SK-N-SH (cell line): ENCODE data around the gene NALCN. TPM values are rescaled to one million over a fixed set of nuclear protein-coding genes. Genes with fewer than 3 reads are reported as not detected.

Source experiments
- CTCF ChIA-PET: fragments of 300-600, 350-600 bp; formaldehyde crosslinking; extraction: SDS; loops from one replicate; lab custom pipeline; 2021; lab: Yijun Ruan, JAX
- POLR2A ChIA-PET: fragments of 350-600 bp; sonication (Branson Sonifier 250); formaldehyde crosslinking; extraction: SDS; loops from one replicate; lab custom pipeline; 2020; ENCODE audit warnings: antibody characterized with exemption, inconsistent platforms; lab: Yijun Ruan, JAX
- DNase-seq: peaks from one replicate; pipeline ENCODE4 v3.0.0; 2012
- H2AFZ ChIP-seq: fragments of 200-600 bp; sonication (generic); 2 replicates; pipeline ENCODE4 v1.8.1; 2016; ENCODE audit warnings: antibody characterized with exemption, mild to moderate bottlenecking, low read depth
- H3F3A ChIP-seq: fragments of 200-600 bp; sonication (generic); replicated peaks from 2 replicates; pipeline ENCODE3; 2016; ENCODE audit warnings: antibody characterized with exemption, mild to moderate bottlenecking; ENCODE audit not compliant: insufficient read depth
- H3K27ac ChIP-seq, 2 experiments: fragments of 200-500 bp in 1 of 2; fragments of 200-600 bp in 1 of 2; sonication (Bioruptor generic) in 1 of 2; sonication (generic), shearing (Covaris generic) in 1 of 2; 2 replicates each; pipeline versions ENCODE4 v1.5.1 to v1.6.1; 2014 to 2016; ENCODE audit warnings: low read depth in 2 of 2, inconsistent platforms in 1 of 2, low read length in 1 of 2, mild to moderate bottlenecking in 1 of 2, mixed read lengths in 1 of 2
- H3K27me3 ChIP-seq: fragments of 200-600 bp; sonication (generic), shearing (Covaris generic); 2 replicates; pipeline ENCODE4 v1.6.1; 2016; ENCODE audit warnings: mixed run types; ENCODE audit not compliant: insufficient read depth
- H3K36me3 ChIP-seq, 2 experiments: fragments of 200-500 bp in 1 of 2; fragments of 200-600 bp in 1 of 2; sonication (Bioruptor generic) in 1 of 2; sonication (generic) in 1 of 2; replicated peaks in 1 of 2; 2 replicates each; pipeline versions ENCODE3 to v1.5.1; 2014 to 2016; ENCODE audit warnings: low read length in 1 of 2, mild to moderate bottlenecking in 1 of 2; ENCODE audit not compliant: insufficient read depth in 2 of 2, control insufficient read depth in 1 of 2
- H3K4me1 ChIP-seq, 2 experiments: fragments of 200-500 bp in 1 of 2; fragments of 200-600 bp in 1 of 2; sonication (Bioruptor generic) in 1 of 2; sonication (generic), shearing (Covaris generic) in 1 of 2; 2 replicates each; pipeline versions ENCODE4 v1.5.1 to v1.6.1; 2014 to 2016; ENCODE audit warnings: low read depth in 1 of 2, low read length in 1 of 2, mixed run types in 1 of 2; ENCODE audit not compliant: insufficient read depth in 2 of 2, control insufficient read depth in 1 of 2
- H3K4me2 ChIP-seq: fragments of 200-600 bp; sonication (generic), shearing (Covaris generic); 2 replicates; pipeline ENCODE4 v1.6.1; 2017; ENCODE audit warnings: mixed run types
- H3K4me3 ChIP-seq, 2 experiments: fragments of 200-500 bp in 1 of 2; fragments of 200-600 bp in 1 of 2; sonication (Bioruptor generic) in 1 of 2; sonication (generic), shearing (Covaris generic) in 1 of 2; 2 replicates each; pipeline versions ENCODE4 v1.5.1 to v1.8.1; 2014 to 2016; ENCODE audit warnings: low read depth in 2 of 2, inconsistent platforms in 1 of 2, low read length in 1 of 2, mild to moderate bottlenecking in 1 of 2, mixed read lengths in 1 of 2, moderate library complexity in 1 of 2
- H3K79me2 ChIP-seq: fragments of 200-600 bp; sonication (generic); 2 replicates; pipeline ENCODE4 v1.8.1; 2017; ENCODE audit warnings: mild to moderate bottlenecking; ENCODE audit not compliant: insufficient read depth
- H3K9ac ChIP-seq: fragments of 200-600 bp; sonication (generic); 2 replicates; pipeline ENCODE4 v1.6.1; 2017; ENCODE audit warnings: mixed run types
- H3K9me2 ChIP-seq: fragments of 200-600 bp; sonication (generic); 2 replicates; pipeline ENCODE4 v1.6.1; 2017; ENCODE audit warnings: mixed run types
- H3K9me3 ChIP-seq: fragments of 200-600 bp; sonication (generic); 2 replicates; pipeline ENCODE4 v1.6.1; 2017; ENCODE audit warnings: mixed run types, mild to moderate bottlenecking, moderate library complexity
- H4K20me1 ChIP-seq: fragments of 200-600 bp; sonication (generic); 2 replicates; pipeline ENCODE4 v1.6.1; 2017; ENCODE audit warnings: mild to moderate bottlenecking, mixed run types; ENCODE audit not compliant: insufficient read depth
- CHD2 ChIP-seq: fragments of 150-350 bp; IDR thresholded peaks from 2 replicates; pipeline ENCODE4 v1.6.1; 2018; ENCODE audit warnings: low read length; ENCODE audit not compliant: partially characterized antibody
- EZH2phosphoT487 ChIP-seq: fragments of 200-600 bp; sonication (generic); IDR thresholded peaks from 2 replicates; pipeline ENCODE4 v1.6.1; 2017; ENCODE audit warnings: low read depth, mixed run types, mild to moderate bottlenecking, antibody characterized with exemption, moderate library complexity, borderline replicate concordance
- FOSL2 ChIP-seq: IDR thresholded peaks from 2 replicates; pipeline ENCODE4 v1.4.0; 2012; ENCODE audit warnings: low read depth, mild to moderate bottlenecking, moderate library complexity, borderline replicate concordance
- GABPA ChIP-seq: IDR thresholded peaks from 2 replicates; pipeline ENCODE4 v1.4.0; 2012; ENCODE audit warnings: low read depth, mild to moderate bottlenecking
- JUND ChIP-seq: IDR thresholded peaks from 2 replicates; pipeline ENCODE4 v1.4.0; 2012
- MEF2A ChIP-seq: IDR thresholded peaks from 2 replicates; pipeline ENCODE4 v1.4.0; 2012; ENCODE audit warnings: low read depth, borderline replicate concordance
- MXI1 ChIP-seq: IDR thresholded peaks from 2 replicates; pipeline ENCODE4 v1.6.1; 2012; ENCODE audit warnings: mild to moderate bottlenecking, low read depth, low read length, improper control_type of control experiment
- POLR2AphosphoS5 ChIP-seq: IDR thresholded peaks from 2 replicates; pipeline ENCODE4 v1.6.1; 2012; ENCODE audit warnings: low read depth, low read length
- RCOR1 ChIP-seq: fragments of 150-350 bp; IDR thresholded peaks from 2 replicates; pipeline ENCODE4 v1.6.1; 2017; ENCODE audit warnings: antibody characterized with exemption, low read length
- SIN3A ChIP-seq: IDR thresholded peaks from 2 replicates; pipeline ENCODE4 v1.6.1; 2012; ENCODE audit warnings: low read depth, mild to moderate bottlenecking, low read length, moderate library complexity, borderline replicate concordance
- TAF1 ChIP-seq: IDR thresholded peaks from 2 replicates; pipeline ENCODE4 v1.6.1; 2012; ENCODE audit warnings: low read depth, mild to moderate bottlenecking, low read length, moderate library complexity, borderline replicate concordance
- TCF12 ChIP-seq: IDR thresholded peaks from 2 replicates; pipeline ENCODE4 v1.4.0; 2012
- YY1 ChIP-seq: IDR thresholded peaks from 2 replicates; pipeline ENCODE4 v1.4.0; 2012; ENCODE audit warnings: low read depth, mild to moderate bottlenecking
- WGBS: methylation state at CpG from one replicate; pipeline ENCODE4 v1.1.6; 2017; ENCODE audit warnings: low lambda C conversion rate; 5-methylcytosine and 5-hydroxymethylcytosine counted together
- polyA plus RNA-seq, 3 experiments: library from polyadenylated mRNA; depleted of rRNA; stranded (reverse); fragments of >200 nt; gene quantifications; 2 replicates each; pipeline ENCODE4 v1.2.3, GENCODE V29; 2012
- TF ChIP-seq, protein P1 (sequence below): fragments of 200-600 bp; sonication (generic); IDR thresholded peaks from 2 replicates; pipeline ENCODE4 v1.6.1; 2017; ENCODE audit warnings: antibody characterized with exemption, mild to moderate bottlenecking, moderate library complexity
- TF ChIP-seq, protein P2 (sequence below): IDR thresholded peaks from 2 replicates; pipeline ENCODE4 v1.6.1; 2012; ENCODE audit warnings: mild to moderate bottlenecking, low read depth, low read length, moderate library complexity
- TF ChIP-seq, protein P3 (sequence below): IDR thresholded peaks from 2 replicates; pipeline ENCODE4; 2012
- TF ChIP-seq, protein P4 (sequence below): IDR thresholded peaks from 2 replicates; pipeline ENCODE4 v1.4.0; 2012; ENCODE audit warnings: low read depth, borderline replicate concordance
- TF ChIP-seq, protein P5 (sequence below): IDR thresholded peaks from 2 replicates; pipeline ENCODE4 v1.4.0; 2012; ENCODE audit warnings: low read depth, borderline replicate concordance

Gene NALCN
- polyA plus RNA-seq, 1 of the 3 experiments (the other 2 are of a cell fraction) = 3.0 TPM

DNA sequence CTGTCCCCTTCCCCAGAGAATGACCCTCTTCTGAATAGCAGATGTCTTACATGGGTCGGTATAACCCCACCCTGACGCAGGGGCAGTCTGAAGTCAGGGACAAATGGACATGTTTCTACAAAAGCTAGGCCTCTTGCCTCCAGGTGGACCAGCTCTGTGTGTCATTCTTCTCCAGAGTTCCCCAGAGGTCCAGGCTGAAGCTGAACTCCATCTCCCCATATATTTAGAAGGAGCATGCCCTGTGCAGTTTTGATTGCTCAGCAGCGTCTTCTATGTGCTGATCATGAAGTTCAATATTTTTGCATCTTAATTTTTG lies 8.8 kb upstream of the NALCN start:
- H3K27me3 ChIP-seq = no peaks in the 10 kb centered on the region
- H3K4me1 ChIP-seq = no peaks in the 10 kb centered on the region
- no peaks in the 10 kb centered on the region for H3K9me2 ChIP-seq
- no peak overlapping the region for H3K4me3 ChIP-seq
- H3K4me2 ChIP-seq = no peak overlapping the region
- H4K20me1 ChIP-seq = no peaks in the 10 kb centered on the region
- WGBS = 94% methylated on average over 3 of the region's 3 CpGs
- no peak overlapping the region for H3K9ac ChIP-seq
- H3F3A ChIP-seq = no peaks in the 10 kb centered on the region
- POLR2A ChIA-PET = no interaction called here
- TF ChIP-seq SIN3A (no peak), EZH2phosphoT487 (no peak), MXI1 (no peak), MEF2A (no peak), YY1 (no peak), FOSL2 (no peak), POLR2AphosphoS5 (no peak)
- TF ChIP-seq, protein P1, sequence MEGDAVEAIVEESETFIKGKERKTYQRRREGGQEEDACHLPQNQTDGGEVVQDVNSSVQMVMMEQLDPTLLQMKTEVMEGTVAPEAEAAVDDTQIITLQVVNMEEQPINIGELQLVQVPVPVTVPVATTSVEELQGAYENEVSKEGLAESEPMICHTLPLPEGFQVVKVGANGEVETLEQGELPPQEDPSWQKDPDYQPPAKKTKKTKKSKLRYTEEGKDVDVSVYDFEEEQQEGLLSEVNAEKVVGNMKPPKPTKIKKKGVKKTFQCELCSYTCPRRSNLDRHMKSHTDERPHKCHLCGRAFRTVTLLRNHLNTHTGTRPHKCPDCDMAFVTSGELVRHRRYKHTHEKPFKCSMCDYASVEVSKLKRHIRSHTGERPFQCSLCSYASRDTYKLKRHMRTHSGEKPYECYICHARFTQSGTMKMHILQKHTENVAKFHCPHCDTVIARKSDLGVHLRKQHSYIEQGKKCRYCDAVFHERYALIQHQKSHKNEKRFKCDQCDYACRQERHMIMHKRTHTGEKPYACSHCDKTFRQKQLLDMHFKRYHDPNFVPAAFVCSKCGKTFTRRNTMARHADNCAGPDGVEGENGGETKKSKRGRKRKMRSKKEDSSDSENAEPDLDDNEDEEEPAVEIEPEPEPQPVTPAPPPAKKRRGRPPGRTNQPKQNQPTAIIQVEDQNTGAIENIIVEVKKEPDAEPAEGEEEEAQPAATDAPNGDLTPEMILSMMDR = no peak
- no peak overlapping the region for H2AFZ ChIP-seq
- H3K27ac ChIP-seq = no peak overlapping the region
- DNase-seq = no peak
- no peaks in the 10 kb centered on the region for H3K9me3 ChIP-seq
- CTCF ChIA-PET = no interaction called here
- no peaks in the 10 kb centered on the region for H3K79me2 ChIP-seq
- H3K36me3 ChIP-seq = no peaks in the 10 kb centered on the region

DNA sequence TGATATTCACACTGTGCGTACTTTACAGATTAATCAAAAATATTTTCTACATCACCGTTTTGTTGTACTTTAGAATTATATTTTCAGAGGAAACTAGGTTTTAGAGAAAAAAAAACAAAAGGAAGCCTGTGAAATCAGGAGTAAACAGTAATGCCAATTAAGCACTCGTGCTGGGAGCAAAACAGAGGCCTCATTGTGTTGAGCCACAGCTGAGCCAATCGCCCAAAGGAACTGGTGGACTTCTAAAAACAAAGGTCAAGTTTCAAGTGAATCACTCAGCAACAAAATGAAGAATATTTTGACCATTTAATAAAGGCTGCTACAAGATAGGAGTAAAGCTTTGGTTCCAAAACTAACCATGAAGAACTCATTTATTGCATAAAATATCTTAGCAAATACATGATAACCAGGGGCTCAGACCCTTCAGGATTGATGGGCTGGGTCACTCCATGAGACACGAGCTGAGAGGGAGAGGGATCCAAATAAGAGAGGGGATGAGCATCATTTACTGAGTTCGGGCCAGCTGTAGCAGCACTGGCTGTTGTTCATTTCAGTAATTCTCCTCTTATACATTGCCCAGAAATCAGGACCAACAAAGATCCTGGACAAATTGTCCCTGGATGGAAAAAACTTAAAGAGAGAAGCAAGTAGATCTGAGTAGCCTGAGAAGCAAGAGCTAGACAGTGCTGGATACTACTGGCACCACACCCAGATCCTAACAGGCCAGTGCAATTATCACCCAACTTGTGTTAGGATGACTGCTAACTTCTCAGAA lies 8.3 kb upstream of the NALCN start:
- Histone ChIP-seq H3K36me3 (no peaks in the 10 kb centered on the region), H4K20me1 (no peaks in the 10 kb centered on the region), H3K27ac (no peak overlapping the region), H3K9me3 (no peaks in the 10 kb centered on the region), H3F3A (no peaks in the 10 kb centered on the region), H3K4me1 (no peaks in the 10 kb centered on the region), H3K79me2 (no peaks in the 10 kb centered on the region), H3K4me3 (no peak overlapping the region), H3K9me2 (no peaks in the 10 kb centered on the region), H2AFZ (no peak overlapping the region), H3K27me3 (no peaks in the 10 kb centered on the region), H3K4me2 (no peak overlapping the region), H3K9ac (no peak overlapping the region)
- DNase-seq = no peak
- CTCF ChIA-PET = no interaction called here
- WGBS = 65% methylated on average over 6 of the region's 6 CpGs
- POLR2A ChIA-PET = no interaction called here
- TF ChIP-seq, protein P2, sequence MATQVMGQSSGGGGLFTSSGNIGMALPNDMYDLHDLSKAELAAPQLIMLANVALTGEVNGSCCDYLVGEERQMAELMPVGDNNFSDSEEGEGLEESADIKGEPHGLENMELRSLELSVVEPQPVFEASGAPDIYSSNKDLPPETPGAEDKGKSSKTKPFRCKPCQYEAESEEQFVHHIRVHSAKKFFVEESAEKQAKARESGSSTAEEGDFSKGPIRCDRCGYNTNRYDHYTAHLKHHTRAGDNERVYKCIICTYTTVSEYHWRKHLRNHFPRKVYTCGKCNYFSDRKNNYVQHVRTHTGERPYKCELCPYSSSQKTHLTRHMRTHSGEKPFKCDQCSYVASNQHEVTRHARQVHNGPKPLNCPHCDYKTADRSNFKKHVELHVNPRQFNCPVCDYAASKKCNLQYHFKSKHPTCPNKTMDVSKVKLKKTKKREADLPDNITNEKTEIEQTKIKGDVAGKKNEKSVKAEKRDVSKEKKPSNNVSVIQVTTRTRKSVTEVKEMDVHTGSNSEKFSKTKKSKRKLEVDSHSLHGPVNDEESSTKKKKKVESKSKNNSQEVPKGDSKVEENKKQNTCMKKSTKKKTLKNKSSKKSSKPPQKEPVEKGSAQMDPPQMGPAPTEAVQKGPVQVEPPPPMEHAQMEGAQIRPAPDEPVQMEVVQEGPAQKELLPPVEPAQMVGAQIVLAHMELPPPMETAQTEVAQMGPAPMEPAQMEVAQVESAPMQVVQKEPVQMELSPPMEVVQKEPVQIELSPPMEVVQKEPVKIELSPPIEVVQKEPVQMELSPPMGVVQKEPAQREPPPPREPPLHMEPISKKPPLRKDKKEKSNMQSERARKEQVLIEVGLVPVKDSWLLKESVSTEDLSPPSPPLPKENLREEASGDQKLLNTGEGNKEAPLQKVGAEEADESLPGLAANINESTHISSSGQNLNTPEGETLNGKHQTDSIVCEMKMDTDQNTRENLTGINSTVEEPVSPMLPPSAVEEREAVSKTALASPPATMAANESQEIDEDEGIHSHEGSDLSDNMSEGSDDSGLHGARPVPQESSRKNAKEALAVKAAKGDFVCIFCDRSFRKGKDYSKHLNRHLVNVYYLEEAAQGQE = no peak
- TF ChIP-seq GABPA = no peak
- TF ChIP-seq, protein P3, sequence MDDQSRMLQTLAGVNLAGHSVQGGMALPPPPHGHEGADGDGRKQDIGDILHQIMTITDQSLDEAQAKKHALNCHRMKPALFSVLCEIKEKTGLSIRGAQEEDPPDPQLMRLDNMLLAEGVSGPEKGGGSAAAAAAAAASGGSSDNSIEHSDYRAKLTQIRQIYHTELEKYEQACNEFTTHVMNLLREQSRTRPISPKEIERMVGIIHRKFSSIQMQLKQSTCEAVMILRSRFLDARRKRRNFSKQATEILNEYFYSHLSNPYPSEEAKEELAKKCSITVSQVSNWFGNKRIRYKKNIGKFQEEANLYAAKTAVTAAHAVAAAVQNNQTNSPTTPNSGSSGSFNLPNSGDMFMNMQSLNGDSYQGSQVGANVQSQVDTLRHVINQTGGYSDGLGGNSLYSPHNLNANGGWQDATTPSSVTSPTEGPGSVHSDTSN = no peak
- TF ChIP-seq RCOR1 = no peak
- TF ChIP-seq, protein P4, sequence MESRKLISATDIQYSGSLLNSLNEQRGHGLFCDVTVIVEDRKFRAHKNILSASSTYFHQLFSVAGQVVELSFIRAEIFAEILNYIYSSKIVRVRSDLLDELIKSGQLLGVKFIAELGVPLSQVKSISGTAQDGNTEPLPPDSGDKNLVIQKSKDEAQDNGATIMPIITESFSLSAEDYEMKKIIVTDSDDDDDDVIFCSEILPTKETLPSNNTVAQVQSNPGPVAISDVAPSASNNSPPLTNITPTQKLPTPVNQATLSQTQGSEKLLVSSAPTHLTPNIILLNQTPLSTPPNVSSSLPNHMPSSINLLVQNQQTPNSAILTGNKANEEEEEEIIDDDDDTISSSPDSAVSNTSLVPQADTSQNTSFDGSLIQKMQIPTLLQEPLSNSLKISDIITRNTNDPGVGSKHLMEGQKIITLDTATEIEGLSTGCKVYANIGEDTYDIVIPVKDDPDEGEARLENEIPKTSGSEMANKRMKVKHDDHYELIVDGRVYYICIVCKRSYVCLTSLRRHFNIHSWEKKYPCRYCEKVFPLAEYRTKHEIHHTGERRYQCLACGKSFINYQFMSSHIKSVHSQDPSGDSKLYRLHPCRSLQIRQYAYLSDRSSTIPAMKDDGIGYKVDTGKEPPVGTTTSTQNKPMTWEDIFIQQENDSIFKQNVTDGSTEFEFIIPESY = no peak
- no peak for TF ChIP-seq EZH2phosphoT487
- TF ChIP-seq TCF12 = no peak
- TF ChIP-seq SIN3A = no peak
- no peak for TF ChIP-seq TAF1
- TF ChIP-seq POLR2AphosphoS5 = no peak
- TF ChIP-seq JUND = no peak
- TF ChIP-seq, protein P5, sequence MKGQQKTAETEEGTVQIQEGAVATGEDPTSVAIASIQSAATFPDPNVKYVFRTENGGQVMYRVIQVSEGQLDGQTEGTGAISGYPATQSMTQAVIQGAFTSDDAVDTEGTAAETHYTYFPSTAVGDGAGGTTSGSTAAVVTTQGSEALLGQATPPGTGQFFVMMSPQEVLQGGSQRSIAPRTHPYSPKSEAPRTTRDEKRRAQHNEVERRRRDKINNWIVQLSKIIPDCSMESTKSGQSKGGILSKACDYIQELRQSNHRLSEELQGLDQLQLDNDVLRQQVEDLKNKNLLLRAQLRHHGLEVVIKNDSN = no peak
- TF ChIP-seq CHD2 = no peak
